Testis (tissue), 3 donors: ENCODE measurements around the gene CYP3A5. TPM values are rescaled to one million over a fixed set of nuclear protein-coding genes. Genes with fewer than 3 reads are reported as not detected.
"Not testable (repeated sequence)": the region's sequence is repeated elsewhere in the genome, so short reads cannot be mapped to it uniquely, and the experiment has no call there.

Experiments used
- DNase-seq: peaks from one replicate; pipeline ENCODE4 v3.0.0-alpha.2; 2019
- H3K27ac ChIP-seq, 2 donors: fragments of 200-600 bp; sonication (generic); one replicate each; pipeline ENCODE4 v1.5.1; 2019
- H3K27me3 ChIP-seq: fragments of 200-600 bp; sonication (generic); one replicate; pipeline ENCODE4 v1.5.1; 2019
- H3K36me3 ChIP-seq: fragments of 200-600 bp; sonication (generic); one replicate; pipeline ENCODE4 v1.5.1; 2017; ENCODE audit warnings: low read depth; ENCODE audit errors: missing control alignments
- H3K4me1 ChIP-seq: fragments of 200-600 bp; sonication (generic); one replicate; pipeline ENCODE4 v1.5.1; 2019
- H3K4me3 ChIP-seq, 2 donors: fragments of 200-600 bp; sonication (generic); one replicate each; pipeline ENCODE4 v1.5.1; 2017 to 2019
- H3K9me3 ChIP-seq: fragments of 200-600 bp; sonication (generic); one replicate; pipeline ENCODE4 v1.5.1; 2017
- CTCF ChIP-seq, 3 experiments: fragments of 450-650 bp in 2 of 3; fragments of 200-600 bp in 1 of 3; sonication (generic) in 1 of 3; IDR thresholded peaks; one replicate each; pipeline ENCODE4 v1.5.1; 2016 to 2019; ENCODE audit warnings: antibody characterized with exemption in 3 of 3, mild to moderate bottlenecking in 2 of 3, moderate library complexity in 1 of 3
- POLR2A ChIP-seq: fragments of 450-650 bp; IDR thresholded peaks from one replicate; pipeline ENCODE4 v1.6.1; 2017; ENCODE audit warnings: antibody characterized with exemption, mild to moderate bottlenecking, moderate library complexity
- WGBS, 2 donors: methylation state at CpG; one replicate each; pipeline ENCODE4 v1.1.5; 2018; 5-methylcytosine and 5-hydroxymethylcytosine counted together
- intact Hi-C: fragments of 100-400 bp; cut with DNase I; formaldehyde crosslinking; loops from one replicate; pipeline ENCODE4 v1.15.1; 2023; ENCODE audit warnings: low total_unique reads
- polyA plus RNA-seq: library from polyadenylated mRNA; stranded (reverse); fragments of 350-450 nt; fragmentation: Illumina TruSeq; extraction: RNeasy Lipid Tissue Mini Kit (QIAGEN cat#74804); gene quantifications from one replicate; pipeline ENCODE4 v1.2.3, GENCODE V29; 2014; ENCODE audit warnings: low read depth, low replicate concordance; ENCODE audit not compliant: insufficient read depth
- total RNA-seq, 2 donors: library from RNA; depleted of rRNA; stranded (reverse); fragments of >200 nt; gene quantifications; one replicate each; pipeline ENCODE4 v1.2.3, GENCODE V29; 2016

Gene CYP3A5
- total and polyA plus RNA-seq, 3 donors from 2014 or later, result 0.12 to 0.63 (median 0.55) TPM

- no peak for DNase-seq
- intact Hi-C loops, result no loop called here
- no peak for TF ChIP-seq CTCF (IDR thresholded peaks at IDR 0.05)
- TF ChIP-seq POLR2A, result no peak
- no peak overlapping the region for H3K4me3 ChIP-seq
- WGBS, 2 donors, result 60 to 65% methylated on average over 2 of the region's 2 CpGs
- no peaks in the 10 kb centered on the region for H3K27me3 ChIP-seq
- H3K36me3 ChIP-seq, result no peaks in the 10 kb centered on the region
- no peaks in the 10 kb centered on the region for H3K9me3 ChIP-seq
- H3K27ac ChIP-seq, result no peak overlapping the region
- no peaks in the 10 kb centered on the region for H3K4me1 ChIP-seq
Observed at GRCh38 chr7:99667179-99667578, 12.6 kb downstream of the CYP3A5 start.

GRCh38 chr7:99666013-99666395 lies 13.8 kb downstream of the CYP3A5 start:
- no peak for DNase-seq
- 88 to 96% methylated on average over 1 of the region's 1 CpG for WGBS, 2 donors

GRCh38 chr7:99665312-99666012 lies 14.3 kb downstream of the CYP3A5 start:
- no peaks in the 10 kb centered on the region for H3K27me3 ChIP-seq
- DNase-seq, result no peak
- intact Hi-C loops, result no loop called here
- no peak overlapping the region for H3K27ac ChIP-seq
- no peaks in the 10 kb centered on the region for H3K9me3 ChIP-seq
- WGBS, 2 donors, result 95 to 98% methylated on average over 3 of the region's 3 CpGs
- H3K4me1 ChIP-seq, result no peaks in the 10 kb centered on the region
- no peaks in the 10 kb centered on the region for H3K36me3 ChIP-seq
- H3K4me3 ChIP-seq, result no peak overlapping the region
- TF ChIP-seq CTCF (IDR thresholded peaks at IDR 0.05), result no peak
- no peak for TF ChIP-seq POLR2A

More at GRCh38 chr7:99666013-99666395, 13.8 kb downstream of the CYP3A5 start:
- Histone ChIP-seq H3K27me3 (no peaks in the 10 kb centered on the region), H3K36me3 (no peaks in the 10 kb centered on the region), H3K9me3 (no peaks in the 10 kb centered on the region), H3K4me1 (no peaks in the 10 kb centered on the region), H3K27ac (no peak overlapping the region), H3K4me3 (no peak overlapping the region)
- TF ChIP-seq CTCF (IDR thresholded peaks at IDR 0.05), result no peak
- no peak for TF ChIP-seq POLR2A
- intact Hi-C loops, result no loop called here

- H3K36me3 ChIP-seq, H3K9me3 ChIP-seq, DNase-seq, H3K27me3 ChIP-seq, H3K4me3 ChIP-seq, H3K27ac ChIP-seq, H3K4me1 ChIP-seq, intact Hi-C loops: not testable (repeated sequence)
- WGBS, 2 donors, result 91 to 94% methylated on average over 5 of the region's 5 CpGs
Observed at GRCh38 chr7:99657879-99658278, 21.9 kb downstream of the CYP3A5 start.

- H3K27me3 ChIP-seq, intact Hi-C loops, H3K4me3 ChIP-seq, DNase-seq, H3K27ac ChIP-seq, H3K4me1 ChIP-seq, H3K9me3 ChIP-seq, H3K36me3 ChIP-seq: not testable (repeated sequence)
- 95 to 97% methylated on average over 3 of the region's 3 CpGs for WGBS, 2 donors
Observed at GRCh38 chr7:99654626-99655025, 25.2 kb downstream of the CYP3A5 start.

- TF ChIP-seq CTCF (IDR thresholded peaks at IDR 0.05), result no peak
- no peak for TF ChIP-seq POLR2A
- no peak overlapping the region for H3K27ac ChIP-seq
- H3K36me3 ChIP-seq, result no peaks in the 10 kb centered on the region
- DNase-seq, result no peak
- H3K4me3 ChIP-seq, result no peak overlapping the region
- H3K4me1 ChIP-seq, result no peaks in the 10 kb centered on the region
- intact Hi-C loops, result no loop called here
- no peaks in the 10 kb centered on the region for H3K9me3 ChIP-seq
- no peaks in the 10 kb centered on the region for H3K27me3 ChIP-seq
- WGBS, 2 donors, result 90 to 98% methylated on average over 3 of the region's 3 CpGs
Observed at GRCh38 chr7:99653754-99654153, 26.0 kb downstream of the CYP3A5 start.

GRCh38 chr7:99653269-99653668 lies 26.5 kb downstream of the CYP3A5 start:
- 93 to 97% methylated on average over 4 of the region's 4 CpGs for WGBS, 2 donors
- intact Hi-C loops, DNase-seq: not testable (repeated sequence)

More at GRCh38 chr7:99653269-99653668, 26.5 kb downstream of the CYP3A5 start:
- not testable (repeated sequence) for H3K4me1 ChIP-seq, H3K4me3 ChIP-seq, H3K9me3 ChIP-seq, H3K27ac ChIP-seq, H3K27me3 ChIP-seq, H3K36me3 ChIP-seq
